LNCAP (cell line): ENCODE results near the gene ALG9.

Experiments
- TF ChIP-seq, protein P1 (sequence below): fragments of 450-650 bp; IDR thresholded peaks from 2 replicates; pipeline ENCODE4 v1.5.1; 2017; ENCODE audit warnings: mild to moderate bottlenecking

The ALG9 gene

GRCh38 chr11:111759376-111759775 is 112.0 kb downstream of the ALG9 start:
- TF ChIP-seq, protein P1, sequence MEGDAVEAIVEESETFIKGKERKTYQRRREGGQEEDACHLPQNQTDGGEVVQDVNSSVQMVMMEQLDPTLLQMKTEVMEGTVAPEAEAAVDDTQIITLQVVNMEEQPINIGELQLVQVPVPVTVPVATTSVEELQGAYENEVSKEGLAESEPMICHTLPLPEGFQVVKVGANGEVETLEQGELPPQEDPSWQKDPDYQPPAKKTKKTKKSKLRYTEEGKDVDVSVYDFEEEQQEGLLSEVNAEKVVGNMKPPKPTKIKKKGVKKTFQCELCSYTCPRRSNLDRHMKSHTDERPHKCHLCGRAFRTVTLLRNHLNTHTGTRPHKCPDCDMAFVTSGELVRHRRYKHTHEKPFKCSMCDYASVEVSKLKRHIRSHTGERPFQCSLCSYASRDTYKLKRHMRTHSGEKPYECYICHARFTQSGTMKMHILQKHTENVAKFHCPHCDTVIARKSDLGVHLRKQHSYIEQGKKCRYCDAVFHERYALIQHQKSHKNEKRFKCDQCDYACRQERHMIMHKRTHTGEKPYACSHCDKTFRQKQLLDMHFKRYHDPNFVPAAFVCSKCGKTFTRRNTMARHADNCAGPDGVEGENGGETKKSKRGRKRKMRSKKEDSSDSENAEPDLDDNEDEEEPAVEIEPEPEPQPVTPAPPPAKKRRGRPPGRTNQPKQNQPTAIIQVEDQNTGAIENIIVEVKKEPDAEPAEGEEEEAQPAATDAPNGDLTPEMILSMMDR: no peak

- TF ChIP-seq, protein P1: no peak
These were observed 115.3 kb downstream of the ALG9 start for GRCh38 chr11:111756097-111756496.

GRCh38 chr11:111749646-111750045 is 121.7 kb downstream of the ALG9 start:
- TF ChIP-seq, protein P1: no peak

- TF ChIP-seq, protein P1: no peak
These were observed 123.2 kb downstream of the ALG9 start for GRCh38 chr11:111748035-111748804.

- TF ChIP-seq, protein P1: no peak
These were observed 125.5 kb downstream of the ALG9 start for GRCh38 chr11:111745719-111746504.

DNA sequence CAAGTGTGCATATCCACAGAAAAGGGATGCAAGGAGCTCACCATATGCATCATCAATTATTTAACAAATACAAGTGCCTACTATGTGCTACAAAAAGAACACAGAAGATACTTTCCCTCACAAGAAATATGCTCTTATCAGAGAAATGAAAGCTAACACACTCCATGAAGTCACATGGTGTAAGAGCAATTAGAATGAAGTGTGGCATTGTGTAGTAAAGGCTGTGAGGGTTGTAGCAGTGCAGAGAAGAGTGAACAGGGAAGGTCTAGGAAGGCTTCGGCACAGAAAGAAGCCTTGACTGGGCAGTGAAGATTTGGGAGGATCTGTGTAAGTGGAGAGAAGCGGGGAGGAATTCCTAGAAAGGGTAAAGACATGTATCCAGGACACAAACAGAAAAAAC is 127.7 kb downstream of the ALG9 start:
- TF ChIP-seq, protein P1: no peak

DNA sequence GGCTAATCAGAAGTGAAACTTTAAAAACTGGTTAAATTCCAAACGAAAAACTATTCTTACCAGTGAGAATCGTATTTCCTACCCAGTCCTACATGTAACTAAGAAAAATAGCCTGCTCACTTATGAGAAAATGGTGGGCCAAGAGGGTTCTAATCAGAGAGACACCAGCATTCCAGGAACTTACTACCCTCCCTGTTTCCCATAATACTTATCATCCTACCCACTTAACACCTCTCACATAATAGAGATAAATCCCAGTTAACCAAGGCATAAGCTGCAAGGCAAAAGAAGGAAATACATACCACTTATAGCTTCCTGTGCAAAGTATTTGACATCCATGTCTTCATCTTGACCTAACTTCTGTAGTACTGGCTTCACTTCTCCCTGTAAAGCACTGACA is 129.6 kb downstream of the ALG9 start:
- TF ChIP-seq, protein P1: no peak
